Heart left ventricle (tissue), 16 donors: ENCODE measurements around the gene FAM229A. TPM values are rescaled to one million over a fixed set of nuclear protein-coding genes. Genes with fewer than 3 reads are reported as not detected.

Experiments
- ATAC-seq, 4 donors: fragments of 200-7000 bp; cut with Tn5 transposase; one replicate each; pipeline ENCODE4 v1.9.1; 2020 to 2022; ENCODE audit warnings: moderate library complexity in 4 of 4, mild to moderate bottlenecking in 3 of 4, moderate number of reproducible peaks in 1 of 4
- DNase-seq, 5 donors: peaks; one replicate each; pipeline ENCODE4 v3.0.0-alpha.2; 2020
- H3K27ac ChIP-seq, 12 donors: fragments of 200-600 bp; sonication (generic) in 4 of 12; one replicate each; pipeline versions ENCODE4 v1.5.0 to v1.8.0; 2016 to 2022; ENCODE audit warnings: mild to moderate bottlenecking in 2 of 12
- H3K27me3 ChIP-seq, 9 donors: fragments of 200-600 bp; sonication (generic) in 2 of 9; one replicate each; pipeline versions ENCODE4 v1.5.1 to v1.8.0; 2016 to 2022; ENCODE audit warnings: mild to moderate bottlenecking in 3 of 9
- H3K36me3 ChIP-seq, 9 donors: fragments of 200-600 bp; sonication (generic) in 2 of 9; one replicate each; pipeline versions ENCODE4 v1.5.0 to v1.8.0; 2018 to 2022; ENCODE audit warnings: mild to moderate bottlenecking in 2 of 9
- H3K4me1 ChIP-seq, 12 donors: fragments of 200-600 bp; sonication (generic) in 4 of 12; one replicate each; pipeline versions ENCODE4 v1.5.0 to v1.8.0; 2016 to 2022; ENCODE audit warnings: mild to moderate bottlenecking in 3 of 12
- H3K4me3 ChIP-seq, 12 donors: fragments of 200-600 bp; sonication (generic) in 4 of 12; one replicate each; pipeline versions ENCODE4 v1.5.0 to v1.8.0; 2017 to 2022; ENCODE audit warnings: mild to moderate bottlenecking in 9 of 12, moderate library complexity in 4 of 12
- H3K9me3 ChIP-seq, 12 donors: fragments of 200-600 bp; sonication (generic) in 4 of 12; one replicate each; pipeline versions ENCODE4 v1.5.0 to v1.8.0; 2016 to 2022; ENCODE audit warnings: mild to moderate bottlenecking in 1 of 12
- POLR2A ChIP-seq, 2 donors: fragments of 450-650 bp; IDR thresholded peaks; one replicate each; pipeline ENCODE4 v1.6.1; 2017; ENCODE audit warnings: antibody characterized with exemption in 2 of 2, mild to moderate bottlenecking in 2 of 2, moderate library complexity in 2 of 2
- WGBS, 4 donors: extraction: QIAGEN DNeasy Blood & Tissue Kit in 2 of 4; methylation state at CpG; one replicate each; pipeline versions ENCODE4 v1.1.5 to v1.1.7; 2013 to 2018; 5-methylcytosine and 5-hydroxymethylcytosine counted together
- intact Hi-C, 10 donors: fragments of 100-400 bp; cut with DNase I; formaldehyde crosslinking; loops; one replicate each; pipeline versions ENCODE4 v1.11.1 to v1.14.2; 2022
- polyA plus RNA-seq, 2 donors: library from polyadenylated mRNA; stranded (reverse); fragments of 200-250 nt; gene quantifications; one replicate each; pipeline ENCODE4 v1.2.3, GENCODE V29; 2013
- total RNA-seq, 9 donors: library from RNA; depleted of rRNA in 2 of 9; stranded (reverse); fragments of >200 nt in 2 of 9; fragmentation: NEBNext Ultra II Directional in 3 of 9; extraction: Animal tissue kit (Norgen Biotek cat#: 25700) in 3 of 9; gene quantifications; one replicate each; pipeline versions ENCODE4 v1.1.0 to v1.2.4, GENCODE V29; 2016 to 2023
- TF ChIP-seq, protein P1 (sequence below), 12 donors: fragments of 200-600 bp; sonication (generic) in 4 of 12; IDR thresholded peaks; one replicate each; pipeline versions ENCODE4 v1.5.0 to v1.8.0; 2018 to 2022; ENCODE audit warnings: antibody characterized with exemption in 12 of 12, mild to moderate bottlenecking in 5 of 12
- donor health status: ischemic (EF 13 %, LVEDD 7.1; RV severe dilation, severe dysfunction).
- donor health status: healthy with polysubstance abuse.
- donor health status: DM: no; HTN: yes; CAD: no.
- donor health status: DM: no; HTN: no; CAD: no.
- donor health status: ischemic (EF 25% LVEDD 6.9; RV normal size, moderate dysfunction).
- donor health status: ischemic (EF 25% LVEDD 5.7; RV mildly dilated, moderate dysfunction).
- donor health status: healthy.
- donor health status: DM: yes; HTN: yes; CAD: no.
- donor health status: ischemic (EF 35%, LVEDD 5.7; RV mildly dilated, moderate dysfunction).
- donor health status: nonischemic (EF 11% LVEDD 7.7; RV severe dilation, severe dysfunction).
- donor health status: DM: yes; HTN: yes; CAD: no.
- donor health status: PGD.
- donor health status: ischemic (EF 29% LVEDD 5.4; RV normal size, mild dysfunction).
- donor health status: nonischemic (EF 23%, LVEDD 6.1; RV moderate dilation, normal function).

Gene FAM229A
- total and polyA plus RNA-seq, 11 donors = 1.2 to 4.4 (median 2.1) TPM

DNA sequence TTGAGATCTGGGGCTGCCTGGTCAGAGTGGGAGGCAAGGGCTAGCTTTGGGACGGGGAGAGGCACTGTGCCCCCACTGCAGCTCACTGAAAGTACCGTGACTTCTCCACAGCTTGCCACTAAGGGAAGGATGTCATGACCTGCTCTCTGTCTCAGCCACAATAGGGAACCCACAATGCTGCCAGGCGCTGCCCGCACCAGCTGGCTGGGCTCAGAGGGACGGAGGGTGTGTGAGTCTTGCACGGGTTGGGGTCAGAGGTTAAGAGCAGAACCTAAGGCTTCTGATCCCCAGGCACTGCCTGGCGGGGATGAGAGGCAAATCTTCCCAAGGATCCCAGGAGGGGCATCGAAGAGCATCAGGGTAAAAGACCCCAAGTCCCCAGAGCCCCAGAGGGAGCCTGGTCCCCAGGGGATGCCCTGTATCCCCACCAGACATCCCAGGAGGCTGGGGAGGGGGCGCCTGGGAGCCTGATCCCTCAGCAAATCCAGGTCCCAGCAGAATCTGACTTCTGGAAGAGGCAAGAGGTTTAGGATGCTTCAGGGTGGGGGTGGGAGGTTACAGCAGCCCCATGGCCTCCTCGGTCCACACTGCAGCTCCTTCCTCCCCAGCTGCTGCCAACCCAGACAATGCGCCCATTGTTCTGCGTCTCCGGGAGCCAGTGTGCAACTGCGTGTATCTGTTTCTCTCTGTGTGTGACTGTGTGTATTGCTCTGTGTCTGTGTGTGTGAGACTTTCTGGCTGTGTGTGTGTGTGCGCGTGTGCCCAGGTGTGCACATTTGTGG lies 24.2 kb downstream of the FAM229A start:
- Histone ChIP-seq H3K27me3 (peaks cover 0 to 5% (median 0%) of the 10 kb centered on the region in 9 donors), H3K36me3 (peaks cover 0 to 14% (median 6%) of the 10 kb centered on the region in 9 donors), H3K4me1 (peaks cover 5 to 64% (median 22%) of the 10 kb centered on the region in 12 donors), H3K9me3 (no peaks in the 10 kb centered on the region), H3K27ac (peak overlapping the region in 8 of 12 donors; percentile 11 to 70 (median 47)), H3K4me3 (no peak overlapping the region)
- intact Hi-C loops = loop anchor here in 2 of 10 donors (2.0 to 10.0 kb wide), 2 partner anchors 13 to 113 kb away; partner anchors contain the start of genes EIF3I (in 1 of the 2) and TMEM234 (in 1 of the 2)
- WGBS, 4 donors = 66 to 78% (median 71%) methylated on average over 12 to 16 of the region's 16 CpGs
- ATAC-seq = peak in 3 of 4 donors; percentile 31 to 43 (median 36)
- DNase-seq = peak in 4 of 5 donors; percentile 39 to 60 (median 57)
- TF ChIP-seq, protein P1, sequence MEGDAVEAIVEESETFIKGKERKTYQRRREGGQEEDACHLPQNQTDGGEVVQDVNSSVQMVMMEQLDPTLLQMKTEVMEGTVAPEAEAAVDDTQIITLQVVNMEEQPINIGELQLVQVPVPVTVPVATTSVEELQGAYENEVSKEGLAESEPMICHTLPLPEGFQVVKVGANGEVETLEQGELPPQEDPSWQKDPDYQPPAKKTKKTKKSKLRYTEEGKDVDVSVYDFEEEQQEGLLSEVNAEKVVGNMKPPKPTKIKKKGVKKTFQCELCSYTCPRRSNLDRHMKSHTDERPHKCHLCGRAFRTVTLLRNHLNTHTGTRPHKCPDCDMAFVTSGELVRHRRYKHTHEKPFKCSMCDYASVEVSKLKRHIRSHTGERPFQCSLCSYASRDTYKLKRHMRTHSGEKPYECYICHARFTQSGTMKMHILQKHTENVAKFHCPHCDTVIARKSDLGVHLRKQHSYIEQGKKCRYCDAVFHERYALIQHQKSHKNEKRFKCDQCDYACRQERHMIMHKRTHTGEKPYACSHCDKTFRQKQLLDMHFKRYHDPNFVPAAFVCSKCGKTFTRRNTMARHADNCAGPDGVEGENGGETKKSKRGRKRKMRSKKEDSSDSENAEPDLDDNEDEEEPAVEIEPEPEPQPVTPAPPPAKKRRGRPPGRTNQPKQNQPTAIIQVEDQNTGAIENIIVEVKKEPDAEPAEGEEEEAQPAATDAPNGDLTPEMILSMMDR (IDR thresholded peaks at IDR 0.05) = no peak
- TF ChIP-seq POLR2A (IDR thresholded peaks at IDR 0.05) = no peak

DNA sequence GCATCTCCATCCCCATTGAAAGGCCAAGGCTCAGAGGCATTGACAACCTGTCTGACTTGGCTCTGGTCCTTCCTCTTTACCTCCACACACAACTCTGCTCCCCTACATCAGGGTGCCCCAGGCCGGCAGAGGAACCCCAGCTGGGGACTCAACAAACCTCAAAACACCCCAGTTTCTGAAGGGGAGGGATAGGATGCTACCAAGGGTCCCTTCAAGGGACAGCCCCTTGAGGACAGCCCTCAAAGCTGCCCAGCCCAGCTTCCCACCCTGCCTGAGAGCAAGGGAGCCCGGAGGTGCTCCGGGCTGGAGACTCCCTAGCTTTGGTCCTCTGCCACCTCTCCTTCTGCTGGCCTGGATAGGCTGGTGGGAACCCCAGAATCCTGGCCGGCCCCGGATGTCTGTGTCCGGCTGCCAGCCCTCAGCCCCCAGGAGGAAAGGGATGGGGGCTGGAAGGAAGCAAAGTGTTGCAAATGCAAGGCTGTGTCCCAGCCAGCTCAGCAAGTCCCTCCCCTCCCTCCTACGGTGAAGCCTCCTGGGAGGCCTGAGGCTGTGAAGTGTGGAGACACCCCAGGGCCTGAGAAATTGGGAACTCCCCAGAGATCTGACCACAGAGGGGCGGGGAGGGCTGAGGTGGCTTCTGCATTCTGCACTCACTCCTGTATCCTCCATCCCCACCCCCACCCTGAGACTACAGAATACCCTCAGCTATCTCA lies 25.2 kb downstream of the FAM229A start:
- peak overlapping the region in 11 of 12 donors; percentile 41 to 91 (median 73) for H3K27ac ChIP-seq
- intact Hi-C loops = loop anchor here in 2 of 10 donors (2.0 to 10.0 kb wide), 2 partner anchors 14 to 112 kb away; partner anchors contain the start of genes EIF3I (in 1 of the 2) and TMEM234 (in 1 of the 2)
- no peak for TF ChIP-seq POLR2A (IDR thresholded peaks at IDR 0.05)
- TF ChIP-seq, protein P1 (IDR thresholded peaks at IDR 0.05) = no peak
- peak in 4 of 5 donors; percentile 38 to 70 (median 64) for DNase-seq
- ATAC-seq = peak; percentile 20 to 42 (median 38)
- H3K4me1 ChIP-seq = peaks cover 5 to 59% (median 22%) of the 10 kb centered on the region in 12 donors
- H3K9me3 ChIP-seq = no peaks in the 10 kb centered on the region
- 51 to 63% (median 52%) methylated on average over 5 to 8 of the region's 8 CpGs for WGBS, 4 donors
- peak overlapping the region in 2 of 12 donors; percentile 70 to 93 for H3K4me3 ChIP-seq
- H3K36me3 ChIP-seq = peaks cover 0 to 23% (median 14%) of the 10 kb centered on the region in 9 donors
- H3K27me3 ChIP-seq = peaks cover 0 to 5% (median 0%) of the 10 kb centered on the region in 9 donors

DNA sequence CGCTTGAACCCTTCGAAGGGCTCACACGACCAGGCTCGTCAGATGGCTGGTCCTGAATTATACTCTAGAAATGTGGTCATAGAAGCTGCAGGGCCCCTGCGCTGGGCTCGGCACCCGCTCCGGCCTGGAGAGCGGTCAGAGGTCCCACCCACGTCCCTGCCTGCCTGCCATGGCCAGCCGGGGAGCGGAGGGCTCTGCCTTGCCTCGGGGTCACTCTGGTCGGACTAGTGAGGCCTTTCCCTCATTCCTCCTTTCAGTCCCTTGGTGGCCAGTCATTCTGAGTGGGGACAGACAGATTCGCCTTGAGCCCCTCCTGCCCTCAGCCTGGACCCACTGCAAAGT lies 25.7 kb downstream of the FAM229A start:
- ATAC-seq (peak in 3 of 4 donors; percentile 11 to 16 (median 15)), DNase-seq (peak in 1 of 5 donors; percentile 54)
- WGBS, 4 donors = 22 to 40% (median 33%) methylated on average over 3 to 15 of the region's 15 CpGs
- no peak for TF ChIP-seq POLR2A (IDR thresholded peaks at IDR 0.05)
- TF ChIP-seq, protein P1 (IDR thresholded peaks at IDR 0.05) = no peak
- peaks cover 0 to 5% (median 0%) of the 10 kb centered on the region in 9 donors for H3K27me3 ChIP-seq
- H3K4me1 ChIP-seq = peaks cover 5 to 55% (median 22%) of the 10 kb centered on the region in 12 donors
- intact Hi-C loops = loop anchor here in 2 of 10 donors (2.0 to 10.0 kb wide), 2 partner anchors 14 to 112 kb away; partner anchors contain the start of genes EIF3I (in 1 of the 2) and TMEM234 (in 1 of the 2)
- H3K36me3 ChIP-seq = peaks cover 0 to 29% (median 20%) of the 10 kb centered on the region in 9 donors
- H3K27ac ChIP-seq = peak overlapping the region in 11 of 12 donors; percentile 41 to 91 (median 73)
- peak overlapping the region; percentile 62 to 93 (median 72) for H3K4me3 ChIP-seq
- H3K9me3 ChIP-seq = no peaks in the 10 kb centered on the region
